Thyroid gland (tissue), 4 donors: Measurements from ENCODE around the gene HSD17B1. TPM values are rescaled to one million over a fixed set of nuclear protein-coding genes. Genes with fewer than 3 reads are reported as not detected.

ENCODE experiments used
- DNase-seq, 2 donors: peaks; one replicate each; pipeline ENCODE4 v3.0.0-alpha.2; 2019
- H3K27ac ChIP-seq, 3 donors: fragments of 200-600 bp; sonication (generic); 1 replicate in 2 of 3; 2 replicates in 1 of 3; pipeline ENCODE4 v1.5.1; 2016 to 2019; ENCODE audit warnings: mild to moderate bottlenecking in 1 of 3, moderate library complexity in 1 of 3
- H3K27me3 ChIP-seq: fragments of 200-600 bp; sonication (generic); one replicate; pipeline ENCODE4 v1.5.1; 2019
- H3K36me3 ChIP-seq, 2 donors: fragments of 200-600 bp; sonication (generic); one replicate each; pipeline ENCODE4 v1.5.1; 2016 to 2019
- H3K4me1 ChIP-seq, 2 donors: fragments of 200-600 bp; sonication (generic); one replicate each; pipeline ENCODE4 v1.5.1; 2017 to 2019
- H3K4me3 ChIP-seq, 3 donors: fragments of 200-600 bp; sonication (generic); replicated peaks in 1 of 3; 1 replicate in 2 of 3; 2 replicates in 1 of 3; pipeline ENCODE4 v1.5.1; 2016; ENCODE audit warnings: mild to moderate bottlenecking in 1 of 3
- H3K9me3 ChIP-seq: fragments of 200-600 bp; sonication (generic); one replicate; pipeline ENCODE4 v1.5.1; 2017
- POLR2A ChIP-seq, 2 donors: fragments of 450-650 bp; IDR thresholded peaks; one replicate each; pipeline ENCODE4 v1.6.1; 2017; ENCODE audit warnings: antibody characterized with exemption in 2 of 2, mild to moderate bottlenecking in 2 of 2, moderate library complexity in 1 of 2
- WGBS, 2 donors: methylation state at CpG; one replicate each; pipeline ENCODE4 v1.1.5; 2017; 5-methylcytosine and 5-hydroxymethylcytosine counted together
- intact Hi-C: fragments of 100-400 bp; cut with DNase I; formaldehyde crosslinking; loops from one replicate; pipeline ENCODE4 v1.15.1; 2023
- total RNA-seq, 4 donors: library from RNA; depleted of rRNA; stranded (reverse); fragments of >200 nt; gene quantifications; one replicate each; pipeline ENCODE4 v1.2.3, GENCODE V29; 2016
- TF ChIP-seq, protein P1 (sequence below), 6 experiments: fragments of 200-600 bp in 3 of 6; fragments of 450-650 bp in 3 of 6; sonication (generic) in 3 of 6; IDR thresholded peaks; one replicate each; pipeline ENCODE4 v1.5.1; 2016 to 2019; ENCODE audit warnings: antibody characterized with exemption in 6 of 6, mild to moderate bottlenecking in 2 of 6, inconsistent platforms in 1 of 6, moderate library complexity in 1 of 6

HSD17B1 gene
- total RNA-seq, 4 donors from 2014 or later = 0.21 to 4.1 (median 1.3) TPM

DNA sequence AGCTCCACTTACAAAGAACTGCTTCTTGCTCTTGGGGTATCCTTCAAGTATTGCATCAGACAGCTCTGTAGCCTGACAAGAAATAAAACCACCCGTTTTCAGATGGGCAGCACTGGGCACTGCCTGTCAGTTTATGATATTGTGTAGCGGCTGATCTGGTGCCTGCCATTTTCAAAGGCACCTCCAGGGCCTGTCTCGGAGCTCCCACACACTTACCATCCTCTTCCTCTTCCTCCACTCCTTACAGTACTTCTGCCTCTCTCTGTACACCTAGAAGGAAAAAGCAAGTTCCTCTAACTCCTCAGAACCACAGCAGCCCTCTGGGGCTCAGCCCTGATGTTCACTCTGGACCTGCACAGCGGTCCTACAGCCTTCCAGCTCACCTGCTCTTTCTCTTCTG is 20.4 kb downstream of the HSD17B1 start:
- peak overlapping the region in 1 of 3 donors; percentile 83 for H3K27ac ChIP-seq
- no peaks in the 10 kb centered on the region for H3K27me3 ChIP-seq
- WGBS, 2 donors = 87 to 90% methylated on average over 4 of the region's 4 CpGs
- no peaks in the 10 kb centered on the region for H3K9me3 ChIP-seq
- no peak overlapping the region for H3K4me3 ChIP-seq
- DNase-seq = no peak
- intact Hi-C loops = loop anchor here (10.0 kb wide), 1 partner anchor 192 kb away; the partner anchor contains the start of gene RAMP2
- peaks cover 26 to 36% of the 10 kb centered on the region in 2 donors for H3K4me1 ChIP-seq
- TF ChIP-seq, protein P1, sequence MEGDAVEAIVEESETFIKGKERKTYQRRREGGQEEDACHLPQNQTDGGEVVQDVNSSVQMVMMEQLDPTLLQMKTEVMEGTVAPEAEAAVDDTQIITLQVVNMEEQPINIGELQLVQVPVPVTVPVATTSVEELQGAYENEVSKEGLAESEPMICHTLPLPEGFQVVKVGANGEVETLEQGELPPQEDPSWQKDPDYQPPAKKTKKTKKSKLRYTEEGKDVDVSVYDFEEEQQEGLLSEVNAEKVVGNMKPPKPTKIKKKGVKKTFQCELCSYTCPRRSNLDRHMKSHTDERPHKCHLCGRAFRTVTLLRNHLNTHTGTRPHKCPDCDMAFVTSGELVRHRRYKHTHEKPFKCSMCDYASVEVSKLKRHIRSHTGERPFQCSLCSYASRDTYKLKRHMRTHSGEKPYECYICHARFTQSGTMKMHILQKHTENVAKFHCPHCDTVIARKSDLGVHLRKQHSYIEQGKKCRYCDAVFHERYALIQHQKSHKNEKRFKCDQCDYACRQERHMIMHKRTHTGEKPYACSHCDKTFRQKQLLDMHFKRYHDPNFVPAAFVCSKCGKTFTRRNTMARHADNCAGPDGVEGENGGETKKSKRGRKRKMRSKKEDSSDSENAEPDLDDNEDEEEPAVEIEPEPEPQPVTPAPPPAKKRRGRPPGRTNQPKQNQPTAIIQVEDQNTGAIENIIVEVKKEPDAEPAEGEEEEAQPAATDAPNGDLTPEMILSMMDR (IDR thresholded peaks at IDR 0.05) = no peak
- TF ChIP-seq POLR2A (IDR thresholded peaks at IDR 0.05) = no peak
- H3K36me3 ChIP-seq = peaks cover 54 to 57% of the 10 kb centered on the region in 2 donors

DNA sequence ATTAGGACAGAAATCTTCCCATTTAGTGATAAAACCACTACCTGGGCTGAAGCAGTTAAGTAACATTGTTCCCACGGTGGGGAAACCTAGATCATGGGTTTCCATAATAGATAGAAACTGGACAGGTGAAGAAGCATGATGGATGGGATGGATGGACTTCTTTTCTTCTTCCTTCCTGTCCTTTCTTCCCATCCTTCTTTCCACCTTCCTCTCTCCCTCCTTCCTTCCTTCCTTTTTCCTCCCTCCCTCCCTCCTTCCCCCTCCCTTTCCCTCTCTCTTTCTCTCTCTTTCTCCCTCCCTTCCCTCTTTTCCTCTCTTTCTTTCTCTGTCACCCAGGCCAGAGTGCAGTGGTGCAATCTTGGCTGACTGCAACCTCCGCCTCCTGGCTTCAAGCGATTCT is 21.7 kb downstream of the HSD17B1 start:
- no peak for DNase-seq
- Histone ChIP-seq H3K4me3 (no peak overlapping the region), H3K27ac (no peak overlapping the region), H3K36me3 (peaks cover 43 to 46% of the 10 kb centered on the region in 2 donors), H3K27me3 (no peaks in the 10 kb centered on the region), H3K9me3 (no peaks in the 10 kb centered on the region), H3K4me1 (peaks cover 25 to 29% of the 10 kb centered on the region in 2 donors)
- 78 to 83% methylated on average over 3 of the region's 3 CpGs for WGBS, 2 donors
- intact Hi-C loops = loop anchor here (10.0 kb wide), 1 partner anchor 190 kb away; the partner anchor contains the start of gene RAMP2
- TF ChIP-seq POLR2A (IDR thresholded peaks at IDR 0.05) = no peak
- TF ChIP-seq, protein P1 (IDR thresholded peaks at IDR 0.05) = no peak

DNA sequence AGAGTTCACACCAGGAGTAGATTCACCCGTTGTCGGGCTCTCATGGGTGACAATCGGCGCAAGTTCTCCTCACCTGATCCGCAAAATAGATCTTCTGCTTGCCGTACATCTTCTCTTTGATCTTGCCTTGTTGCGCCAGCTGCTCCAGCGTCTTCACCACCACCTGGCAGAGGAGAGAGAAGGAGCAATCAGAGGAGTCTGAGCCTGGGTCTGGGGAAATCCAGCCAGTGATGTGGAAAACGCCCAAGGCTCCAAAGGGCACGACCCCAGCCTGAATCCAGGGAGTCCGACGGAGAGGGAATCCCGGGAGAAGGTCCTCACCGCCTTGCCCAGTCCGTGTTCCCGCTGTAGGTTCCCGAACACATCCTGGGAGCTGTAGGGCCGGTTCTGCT is 24.4 kb downstream of the HSD17B1 start:
- H3K9me3 ChIP-seq = no peaks in the 10 kb centered on the region
- WGBS, 2 donors = 3 to 10% methylated on average over 10 to 18 of the region's 18 CpGs
- H3K27ac ChIP-seq = peak overlapping the region in 1 of 3 donors; percentile 86
- peaks cover 39 to 41% of the 10 kb centered on the region in 2 donors for H3K36me3 ChIP-seq
- peaks cover 13 to 14% of the 10 kb centered on the region in 2 donors for H3K4me1 ChIP-seq
- H3K4me3 ChIP-seq = peak overlapping the region in 1 of 3 donors; percentile 49
- intact Hi-C loops = loop anchor here (5.0 to 10.0 kb wide), 2 partner anchors 100 to 188 kb away; partner anchors contain the start of genes PLEKHH3 and RAMP2
- H3K27me3 ChIP-seq = no peaks in the 10 kb centered on the region
- DNase-seq = no peak
- TF ChIP-seq, protein P1 (IDR thresholded peaks at IDR 0.05) = no peak
- TF ChIP-seq POLR2A (IDR thresholded peaks at IDR 0.05) = no peak

DNA sequence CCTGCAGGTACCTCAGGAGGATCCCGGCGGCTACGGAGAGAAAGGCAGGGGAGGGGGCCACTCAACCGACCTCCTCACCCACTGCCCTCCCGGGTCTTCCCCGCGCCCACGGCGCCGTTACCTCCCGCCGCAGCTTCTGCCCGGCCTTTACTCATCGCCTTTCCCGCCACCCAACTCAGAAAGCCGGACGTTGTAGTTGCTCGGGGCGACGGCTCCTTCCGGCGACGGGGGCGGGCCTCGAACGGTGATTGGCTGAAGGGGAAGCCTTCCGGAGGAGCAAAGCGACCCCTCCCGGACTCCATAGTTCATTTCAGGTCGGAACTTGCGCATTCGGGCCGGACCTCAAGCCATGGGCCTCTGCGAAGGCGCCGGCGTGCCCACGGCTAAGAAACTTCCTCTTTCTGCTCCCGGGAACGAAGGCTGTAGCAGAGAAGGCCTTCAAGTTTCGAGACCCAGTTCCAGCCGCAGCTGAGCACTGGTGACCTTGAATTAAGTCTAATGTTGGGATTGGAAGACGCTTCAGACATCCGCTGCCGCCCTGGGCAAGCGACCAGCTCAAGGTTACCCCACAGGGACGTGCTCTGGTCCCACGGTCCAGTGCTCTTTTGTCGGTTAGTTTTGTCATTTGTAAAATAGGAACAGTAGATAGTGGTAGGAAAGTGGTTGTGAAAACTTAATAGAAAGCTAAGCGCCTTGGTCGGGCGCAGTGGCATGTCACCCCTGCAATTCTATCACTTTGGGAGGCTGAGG is 25.0 kb downstream of the HSD17B1 start, which contains the start of gene PSMC3IP:
Gene PSMC3IP (minus strand): TSS at position 198 of the 750 bp plus-strand sequence. CDS start 43 bp downstream, at position 155.
- peak; percentile 95 to 96 for DNase-seq
- Histone ChIP-seq H3K4me1 (peaks cover 10 to 13% of the 10 kb centered on the region in 2 donors), H3K4me3 (peak within 1 kb of the TSS; percentile 25 to 49 (median 34)), H3K9me3 (no peaks in the 10 kb centered on the region), H3K36me3 (peaks cover 39 to 41% of the 10 kb centered on the region in 2 donors), H3K27ac (peak within 1 kb of the TSS; percentile 51 to 86 (median 86)), H3K27me3 (no peaks in the 10 kb centered on the region)
- WGBS, 2 donors = 0% methylated on average over 18 to 29 of the region's 52 CpGs
- TF ChIP-seq, protein P1 (IDR thresholded peaks at IDR 0.05) = peak in 2 of 6 experiments; percentile 31 to 45
- peak in 1 of 2 donors; percentile 88 for TF ChIP-seq POLR2A (IDR thresholded peaks at IDR 0.05)
- intact Hi-C loops = loop anchor here (5.0 to 10.0 kb wide), 2 partner anchors 100 to 187 kb away; partner anchors contain the start of genes PLEKHH3 and RAMP2
